Activated naive CD8-positive, alpha-beta T cell treated with anti-CD3 and anti-CD28 coated beads, Interleukin-2, amount 50 U/mL, for 16 hours (primary cell): Measurements from ENCODE around the gene LRRC27.

Source experiments
- DNase-seq: peaks from one replicate; pipeline ENCODE4 v3.0.0-alpha.2; 2020; ENCODE audit warnings: low read depth, low spot score

Gene LRRC27

DNA sequence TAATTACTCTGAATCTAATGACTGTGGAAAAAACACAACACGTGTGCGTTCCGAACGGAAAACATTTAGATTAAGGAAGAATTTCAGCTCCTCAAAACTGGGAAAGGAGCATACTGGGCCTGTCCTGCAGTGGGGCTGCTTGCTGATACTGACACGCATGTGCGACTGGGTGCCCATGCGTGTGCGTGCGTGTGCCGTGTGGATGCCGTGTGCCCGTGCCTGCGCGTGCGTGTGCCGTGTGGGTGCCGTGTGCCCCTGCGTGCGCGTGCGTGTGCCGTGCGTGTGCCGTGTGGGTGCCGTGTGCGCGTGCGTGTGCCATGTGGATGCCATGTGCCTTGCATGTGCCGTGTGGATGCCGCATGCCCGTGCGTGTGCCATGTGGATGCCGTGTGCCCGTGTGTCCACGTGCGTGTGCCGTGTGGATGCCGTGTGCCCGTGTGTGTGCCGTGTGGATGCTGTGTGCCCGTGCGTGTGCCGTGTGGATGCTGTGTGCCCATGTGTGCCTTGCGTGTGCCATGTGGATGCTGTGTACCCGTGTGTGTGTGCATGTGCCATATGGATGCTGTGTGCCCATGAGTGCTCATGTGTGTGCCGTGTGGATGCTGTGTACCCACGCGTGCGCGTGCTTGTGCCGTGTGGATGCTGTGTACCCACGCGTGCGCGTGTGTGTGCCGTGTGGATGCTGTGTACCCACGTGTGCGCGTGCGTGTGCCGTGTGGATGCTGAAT is 93.2 kb downstream of the LRRC27 start:
- DNase-seq: no peak

DNA sequence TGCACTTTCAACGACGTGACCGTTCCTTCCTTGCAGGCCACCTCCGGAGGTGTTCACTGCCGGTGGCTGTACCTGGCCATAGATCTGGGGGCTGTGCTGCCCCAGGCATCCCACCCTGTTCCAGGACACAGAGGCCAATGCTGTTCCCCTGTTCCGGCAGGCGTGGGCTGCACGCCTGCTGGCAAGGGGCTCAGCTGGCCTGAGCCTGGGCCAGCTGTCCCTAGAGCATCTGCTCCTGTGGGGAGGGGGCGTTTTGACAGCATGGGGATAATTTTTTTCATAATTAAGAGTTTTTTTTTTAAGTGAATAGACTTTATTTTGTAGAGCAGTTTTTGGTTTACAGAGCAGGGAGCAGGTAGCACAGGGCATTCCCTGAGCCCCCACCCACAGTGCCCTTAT is 93.8 kb downstream of the LRRC27 start:
- no peak for DNase-seq

DNA sequence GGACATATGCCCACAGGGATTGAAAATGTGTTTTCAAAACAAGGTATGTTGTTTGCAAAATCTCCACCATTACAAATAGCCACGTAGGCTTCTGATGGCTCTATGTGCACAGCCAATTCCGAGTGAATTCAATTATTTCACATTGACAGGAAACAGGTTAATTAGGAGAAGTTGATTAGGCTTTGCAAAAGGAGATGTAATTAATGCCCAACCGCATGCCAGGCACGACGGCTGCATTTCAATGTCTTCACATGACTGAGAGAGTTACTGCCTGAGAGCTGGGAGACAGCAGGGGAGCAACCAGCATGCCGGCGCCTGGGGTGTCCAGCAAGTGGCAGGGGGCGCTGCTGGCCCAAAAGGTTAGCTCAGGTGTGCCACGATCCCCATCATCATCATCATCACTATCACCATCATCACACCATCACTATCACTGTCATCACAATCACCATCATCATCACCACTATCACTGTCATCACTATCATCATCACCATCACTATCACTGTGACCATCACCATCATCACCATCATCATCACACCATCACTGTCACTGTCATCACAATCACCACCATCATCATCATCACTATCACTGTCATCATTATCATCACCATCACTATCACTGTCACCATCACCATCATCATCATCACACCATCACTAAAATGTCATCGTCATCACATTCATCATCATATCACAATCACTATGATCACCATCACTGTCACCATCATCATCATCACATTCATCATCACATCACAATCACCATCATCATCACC is 95.2 kb downstream of the LRRC27 start:
- no peak for DNase-seq

DNA sequence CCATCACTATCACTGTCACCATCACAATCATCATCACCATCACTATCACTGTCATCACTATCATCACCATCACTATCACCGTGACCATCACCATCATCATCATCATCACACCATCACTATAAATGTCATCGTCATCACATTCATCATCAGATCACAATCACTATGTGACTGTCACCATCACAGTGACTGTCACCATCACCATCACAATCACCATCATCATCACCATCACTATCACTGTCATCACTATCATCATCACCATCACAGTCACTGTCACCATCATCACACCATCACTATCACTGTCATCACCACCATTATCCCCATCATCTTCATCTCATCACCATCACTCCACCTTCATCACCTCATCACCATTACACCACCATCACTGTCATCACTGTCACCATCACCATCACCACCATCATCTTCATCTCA is 96.0 kb downstream of the LRRC27 start:
- no peak for DNase-seq

DNA sequence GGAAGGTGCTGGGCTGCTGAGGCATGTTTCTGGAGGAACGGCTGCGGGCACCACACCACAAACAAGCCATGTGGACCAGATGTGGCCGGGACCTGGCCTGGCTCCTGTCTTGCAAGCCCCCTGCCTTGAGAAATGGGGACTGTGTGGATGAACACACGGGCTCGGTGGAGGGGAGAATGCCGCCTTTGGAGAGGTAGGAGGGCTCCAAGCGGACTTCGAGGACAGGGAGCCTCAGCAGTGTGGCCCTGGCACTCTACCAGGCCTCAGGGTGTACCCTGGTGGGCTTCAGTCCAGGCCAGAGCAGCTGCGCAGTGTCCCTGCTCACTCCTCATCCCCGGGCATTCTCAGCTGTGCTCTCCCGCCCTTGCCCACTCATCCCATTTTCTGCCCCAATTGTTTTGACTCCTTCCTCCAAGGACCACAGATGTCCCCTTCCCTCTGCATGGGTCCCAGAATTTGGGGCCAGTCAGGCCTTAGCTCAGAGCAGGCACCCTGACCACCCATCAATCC is 96.5 kb downstream of the LRRC27 start:
- no peak for DNase-seq
